HEK293T (cell line): ENCODE data around the gene TSPAN9.

Source experiments
- ELF4 ChIP-seq: fragments of 450-650 bp; IDR thresholded peaks from 2 replicates; pipeline ENCODE4 v1.6.1; 2017; ENCODE audit warnings: antibody characterized with exemption
- FOXK2 ChIP-seq: fragments of 450-650 bp; IDR thresholded peaks from 2 replicates; pipeline ENCODE4 v1.6.1; 2016; ENCODE audit warnings: mild to moderate bottlenecking
- FOXM1 ChIP-seq: fragments of 450-650 bp; IDR thresholded peaks from 2 replicates; pipeline ENCODE4 v1.6.1; 2017; ENCODE audit warnings: mild to moderate bottlenecking, borderline replicate concordance
- PKNOX1 ChIP-seq: fragments of 450-650 bp; IDR thresholded peaks from 2 replicates; pipeline ENCODE4 v1.6.1; 2016
- SUZ12 ChIP-seq: fragments of 450-650 bp; IDR thresholded peaks from 2 replicates; pipeline ENCODE4 v1.6.1; 2016; ENCODE audit warnings: mild to moderate bottlenecking
- ZNF384 ChIP-seq: fragments of 450-650 bp; IDR thresholded peaks from 2 replicates; pipeline ENCODE4 v1.6.1; 2016

- TF ChIP-seq FOXM1 (no peak), FOXK2 (no peak), ELF4 (no peak), ZNF384 (no peak), PKNOX1 (no peak), SUZ12 (no peak)
These were observed 39.1 kb downstream of the TSPAN9 start for GRCh38 chr12:3116106-3116844.
